C4-2B (cell line): ENCODE measurements around the gene KANSL1L.
"Not testable (repeated sequence)": the region's sequence is repeated elsewhere in the genome, so short reads cannot be mapped to it uniquely, and the experiment has no call there.

Experiments
- H3K27ac ChIP-seq: fragments of 450-650 bp; 2 replicates; pipeline ENCODE4 v1.5.1; 2017
- ZFX ChIP-seq: fragments of 450-650 bp; IDR thresholded peaks from 2 replicates; pipeline ENCODE4 v1.6.1; 2017
- TF ChIP-seq, protein P1 (sequence below): fragments of 450-650 bp; conservative IDR thresholded peaks from 2 replicates; pipeline ENCODE4 v1.5.1; 2017; ENCODE audit warnings: mild to moderate bottlenecking

Gene KANSL1L

DNA sequence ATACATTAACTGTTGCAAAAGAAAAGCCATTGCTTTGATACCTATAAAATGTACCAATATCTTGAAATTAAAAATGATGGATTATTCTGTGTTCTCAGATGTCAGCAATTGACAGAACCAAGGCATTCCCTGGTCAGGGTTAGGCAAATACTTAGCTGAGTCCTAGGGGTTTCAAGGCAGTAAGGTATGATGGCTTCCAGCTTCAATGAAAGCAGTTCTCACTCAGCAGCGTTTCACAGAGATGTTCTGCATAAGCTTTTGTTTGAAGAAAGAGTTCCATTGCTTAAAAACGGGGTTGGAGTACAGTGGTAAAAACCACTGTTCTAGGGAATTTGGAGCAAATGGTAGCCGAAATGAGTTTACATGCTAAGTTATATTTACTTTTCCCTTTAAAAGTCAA, 17.0 kb upstream of the KANSL1L start:
- TF ChIP-seq, protein P1, sequence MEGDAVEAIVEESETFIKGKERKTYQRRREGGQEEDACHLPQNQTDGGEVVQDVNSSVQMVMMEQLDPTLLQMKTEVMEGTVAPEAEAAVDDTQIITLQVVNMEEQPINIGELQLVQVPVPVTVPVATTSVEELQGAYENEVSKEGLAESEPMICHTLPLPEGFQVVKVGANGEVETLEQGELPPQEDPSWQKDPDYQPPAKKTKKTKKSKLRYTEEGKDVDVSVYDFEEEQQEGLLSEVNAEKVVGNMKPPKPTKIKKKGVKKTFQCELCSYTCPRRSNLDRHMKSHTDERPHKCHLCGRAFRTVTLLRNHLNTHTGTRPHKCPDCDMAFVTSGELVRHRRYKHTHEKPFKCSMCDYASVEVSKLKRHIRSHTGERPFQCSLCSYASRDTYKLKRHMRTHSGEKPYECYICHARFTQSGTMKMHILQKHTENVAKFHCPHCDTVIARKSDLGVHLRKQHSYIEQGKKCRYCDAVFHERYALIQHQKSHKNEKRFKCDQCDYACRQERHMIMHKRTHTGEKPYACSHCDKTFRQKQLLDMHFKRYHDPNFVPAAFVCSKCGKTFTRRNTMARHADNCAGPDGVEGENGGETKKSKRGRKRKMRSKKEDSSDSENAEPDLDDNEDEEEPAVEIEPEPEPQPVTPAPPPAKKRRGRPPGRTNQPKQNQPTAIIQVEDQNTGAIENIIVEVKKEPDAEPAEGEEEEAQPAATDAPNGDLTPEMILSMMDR: no peak
- TF ChIP-seq ZFX: no peak
- H3K27ac ChIP-seq: no peak overlapping the region

DNA sequence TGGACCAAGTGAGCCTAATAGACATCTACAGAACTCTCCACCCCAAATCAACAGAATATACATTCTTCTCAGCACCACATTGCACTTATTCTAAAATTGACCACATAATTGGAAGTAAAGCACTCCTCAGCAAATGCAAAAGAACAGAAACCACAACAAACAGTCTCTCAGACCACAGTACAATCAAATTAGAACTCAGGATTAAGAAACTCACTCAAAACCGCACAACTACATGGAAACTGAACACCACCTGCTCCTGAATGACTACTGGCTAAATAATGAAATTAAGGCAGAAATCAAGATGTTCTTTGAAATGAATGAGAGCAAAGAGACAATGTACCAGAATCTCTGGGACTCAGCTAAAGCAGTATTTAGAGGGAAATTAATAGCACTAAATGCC, 12.7 kb upstream of the KANSL1L start:
- H3K27ac ChIP-seq: not testable (repeated sequence)

DNA sequence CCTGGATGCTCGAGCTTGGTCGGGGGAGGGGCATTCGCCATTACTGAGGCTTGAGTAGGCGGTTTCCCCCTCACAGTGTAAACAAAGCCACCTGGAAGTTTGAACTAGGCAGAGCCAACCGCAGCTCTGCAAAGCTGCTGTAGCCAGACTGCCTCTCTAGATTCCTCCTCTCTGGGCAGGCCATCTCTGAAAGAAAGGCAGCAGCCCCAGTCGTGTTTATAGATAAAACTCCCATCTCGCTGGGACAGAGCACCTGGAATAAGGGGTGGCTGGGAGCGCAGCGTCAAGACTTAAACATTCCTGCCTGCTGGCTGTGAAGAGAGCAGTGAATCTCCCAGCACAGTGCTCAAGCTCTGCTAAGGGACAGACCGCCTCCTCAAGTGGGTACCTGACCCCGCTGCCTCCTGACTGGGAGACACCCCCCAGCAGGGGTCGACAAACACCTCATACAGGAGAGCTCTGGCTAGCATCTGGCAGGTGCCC, 10.4 kb upstream of the KANSL1L start:
- H3K27ac ChIP-seq: not testable (repeated sequence)

DNA sequence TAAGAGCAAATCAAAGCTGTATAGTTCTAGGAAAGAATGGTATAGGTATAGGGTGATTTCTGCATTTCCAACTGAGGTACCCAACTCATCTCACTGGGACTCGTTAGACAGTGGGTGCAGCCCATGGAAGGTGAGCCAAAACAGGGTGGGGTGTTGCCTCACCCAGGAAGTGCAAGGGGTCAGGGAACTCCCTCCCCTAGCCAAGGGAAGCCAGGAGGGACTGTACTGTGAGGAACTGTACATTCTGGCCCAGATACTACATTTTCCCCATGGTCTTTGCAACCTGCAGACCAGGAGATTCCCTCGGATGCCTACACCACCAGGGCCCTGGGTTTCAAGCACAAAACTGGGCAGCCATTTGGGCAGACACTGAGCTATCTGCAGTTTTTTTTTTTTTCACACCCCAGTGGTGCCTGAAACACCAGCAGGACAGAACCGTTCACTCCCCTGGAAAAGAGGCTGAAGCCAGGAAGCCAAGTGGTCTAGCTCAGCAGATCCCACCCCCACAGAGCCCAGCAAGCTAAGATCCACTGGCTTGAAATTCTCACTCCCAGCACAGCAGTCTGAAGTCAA, 9.9 kb upstream of the KANSL1L start:
- not testable (repeated sequence) for H3K27ac ChIP-seq

DNA sequence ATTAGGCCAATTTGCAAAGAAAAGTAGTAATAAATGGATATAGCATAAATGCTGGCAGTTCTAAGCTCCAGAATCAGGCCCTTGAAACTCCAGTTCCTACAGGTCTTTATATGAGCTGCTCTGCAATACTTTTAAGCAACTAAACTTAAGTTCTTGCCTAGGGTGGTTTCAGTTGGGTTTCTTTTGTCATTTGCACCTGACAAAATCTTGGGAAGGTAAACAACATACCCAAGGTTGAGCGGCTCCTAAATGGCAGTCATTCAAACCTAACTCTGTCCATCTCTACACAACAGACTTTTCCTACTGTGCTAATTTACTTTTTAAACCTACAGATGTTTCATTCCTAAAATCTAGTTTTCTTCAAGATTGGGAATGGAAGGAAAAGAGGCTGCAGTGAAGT, 9.3 kb upstream of the KANSL1L start:
- H3K27ac ChIP-seq: no peak overlapping the region
- no peak for TF ChIP-seq ZFX
- TF ChIP-seq, protein P1: no peak

DNA sequence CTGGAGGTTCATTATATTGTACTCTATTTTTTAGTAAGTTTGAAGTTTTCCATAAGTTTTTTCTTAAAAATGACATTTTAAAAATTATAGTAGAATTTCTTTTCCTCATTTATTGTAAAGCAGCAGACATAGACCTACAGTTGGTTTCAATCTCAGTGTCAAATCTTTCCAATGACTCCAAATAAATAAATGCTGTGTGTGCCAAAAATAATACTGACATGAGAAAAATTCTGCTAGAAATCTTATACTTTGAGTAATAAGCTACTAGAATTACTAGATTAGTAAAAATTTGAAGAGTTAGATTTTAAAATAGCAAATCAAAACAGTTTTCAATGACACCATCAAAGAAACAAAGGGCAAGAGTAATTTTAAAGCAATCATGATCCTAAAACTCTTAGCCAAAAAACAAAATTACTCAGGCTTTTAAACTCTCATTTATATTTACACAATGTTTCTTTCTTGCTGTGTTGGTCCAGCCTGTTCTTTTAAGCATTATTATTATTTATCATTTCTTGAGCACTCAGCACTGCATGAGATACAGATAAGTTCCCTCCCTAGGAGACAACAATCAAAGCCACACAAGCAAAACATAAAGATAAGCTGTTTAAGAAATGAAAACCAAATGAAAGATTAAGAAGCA, 8.3 kb upstream of the KANSL1L start:
- TF ChIP-seq, protein P1: no peak
- TF ChIP-seq ZFX: no peak
- no peak overlapping the region for H3K27ac ChIP-seq

DNA sequence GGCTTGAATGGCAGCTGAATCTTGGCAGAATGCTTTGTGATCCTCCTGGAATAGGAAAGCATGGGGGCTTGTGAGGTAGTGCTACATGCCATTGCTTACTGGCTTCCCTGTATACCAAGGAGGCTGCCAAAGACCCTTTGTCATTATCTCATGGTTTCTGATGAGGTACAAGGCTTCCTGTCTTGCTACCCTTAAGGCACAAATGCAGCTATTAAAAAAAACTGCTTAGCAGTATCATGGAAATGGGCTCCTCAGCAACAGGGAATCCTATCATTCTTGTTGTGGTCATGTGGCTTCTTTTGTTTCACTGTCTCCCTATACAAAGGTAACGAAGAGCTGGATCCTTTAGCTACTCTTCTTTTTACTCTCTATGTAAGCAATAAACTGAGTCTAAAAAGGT, 6.6 kb upstream of the KANSL1L start:
- no peak for TF ChIP-seq ZFX
- TF ChIP-seq, protein P1: no peak
- no peak overlapping the region for H3K27ac ChIP-seq

DNA sequence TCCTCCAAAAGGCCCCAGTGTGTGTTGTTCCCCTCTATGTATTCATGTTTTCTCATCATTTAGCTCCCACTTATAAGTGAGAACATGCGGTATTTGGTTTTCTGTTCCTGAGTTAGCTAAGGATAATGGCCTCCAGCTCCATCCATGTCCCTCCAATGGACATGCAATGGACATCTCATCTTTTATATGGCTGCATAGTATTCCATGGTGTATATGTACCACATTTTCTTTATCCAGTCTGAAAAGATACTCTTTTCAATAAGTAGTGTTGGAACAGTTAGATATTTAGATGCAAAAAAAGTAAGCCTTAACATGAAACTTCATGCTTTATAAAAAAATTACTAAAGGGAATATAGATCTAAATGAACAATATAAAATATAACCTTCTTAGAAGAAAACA, 5.9 kb upstream of the KANSL1L start:
- H3K27ac ChIP-seq: not testable (repeated sequence)

DNA sequence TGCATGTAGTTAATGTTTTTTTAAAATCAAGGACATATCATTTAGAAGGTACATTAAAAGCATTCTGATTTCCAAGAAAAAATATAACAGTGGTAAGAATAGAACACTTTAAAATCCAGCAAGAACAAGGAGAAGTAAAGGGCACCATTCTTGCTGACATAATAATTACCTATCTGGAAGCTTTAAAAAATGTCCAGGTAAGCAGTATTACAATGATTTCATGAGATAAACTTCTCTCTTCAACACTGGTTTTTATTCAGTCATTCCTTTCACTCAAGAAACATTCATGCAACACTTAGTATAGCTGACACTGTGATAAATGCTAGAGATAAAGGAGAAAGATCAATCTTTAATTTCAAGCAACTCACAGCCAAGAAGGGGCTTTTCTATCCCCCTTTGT, 2.9 kb upstream of the KANSL1L start:
- TF ChIP-seq, protein P1: no peak
- TF ChIP-seq ZFX: no peak
- no peak overlapping the region for H3K27ac ChIP-seq

DNA sequence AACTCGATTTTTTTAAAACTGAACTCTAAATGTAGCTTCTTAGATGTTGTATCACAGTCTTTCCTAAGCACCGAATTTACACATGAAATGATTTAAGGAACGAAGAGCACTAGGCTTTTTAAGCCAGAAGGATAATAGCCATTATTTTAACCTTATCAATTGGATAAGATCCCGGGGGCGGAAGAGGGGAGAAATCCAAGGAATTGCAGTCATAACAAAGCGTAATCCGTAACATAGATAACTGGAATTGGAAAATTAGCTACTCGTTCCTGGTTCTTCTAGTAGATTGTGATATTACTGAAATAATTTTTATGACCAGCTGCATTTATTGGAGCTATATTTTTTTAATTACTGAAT, 988 bp upstream of the KANSL1L start:
- H3K27ac ChIP-seq: peak overlapping the region; percentile 96
- TF ChIP-seq ZFX: no peak
- TF ChIP-seq, protein P1: no peak
